ENCODE data around the gene REM1.
"Not testable (repeated sequence)": the region's sequence is repeated elsewhere in the genome, so short reads cannot be mapped to it uniquely, and the experiment has no call there.

REM1 gene, protein sequence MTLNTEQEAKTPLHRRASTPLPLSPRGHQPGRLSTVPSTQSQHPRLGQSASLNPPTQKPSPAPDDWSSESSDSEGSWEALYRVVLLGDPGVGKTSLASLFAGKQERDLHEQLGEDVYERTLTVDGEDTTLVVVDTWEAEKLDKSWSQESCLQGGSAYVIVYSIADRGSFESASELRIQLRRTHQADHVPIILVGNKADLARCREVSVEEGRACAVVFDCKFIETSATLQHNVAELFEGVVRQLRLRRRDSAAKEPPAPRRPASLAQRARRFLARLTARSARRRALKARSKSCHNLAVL

DNA sequence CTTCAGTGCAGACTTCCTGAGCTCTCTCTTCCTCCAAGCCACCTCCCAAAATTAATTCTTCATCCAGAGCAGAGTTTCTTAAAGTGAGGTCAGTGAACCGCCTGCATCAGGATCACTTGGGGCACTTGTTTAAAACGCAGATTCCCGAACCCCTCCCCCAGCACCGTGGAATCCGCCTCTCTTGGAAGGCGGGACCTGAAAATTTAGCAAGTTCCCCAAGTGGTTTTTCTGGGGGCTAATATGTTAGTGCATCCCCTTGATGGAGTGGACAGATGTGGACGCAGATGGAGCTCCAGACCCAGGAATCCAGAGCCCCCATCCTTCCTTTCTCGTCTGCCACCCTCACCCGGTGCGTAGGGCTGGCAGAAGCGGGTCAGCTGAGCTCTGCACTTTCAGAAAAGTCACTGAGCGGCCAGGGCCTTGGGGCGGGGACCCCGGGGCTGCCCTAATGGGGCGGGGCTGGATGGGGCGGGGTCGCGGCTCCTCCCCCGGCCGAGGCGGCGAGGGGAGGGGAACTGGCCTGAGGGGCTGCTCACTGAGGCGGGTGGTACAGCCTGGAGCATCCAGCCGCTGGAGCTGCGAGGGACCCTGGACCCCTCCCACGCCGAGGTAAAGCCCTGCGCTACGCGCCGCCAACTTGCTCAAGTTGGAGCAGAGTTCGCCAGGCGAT, at the start of gene REM1, which contains the start of gene DEFB124:
REM1 (plus strand) TSS at position 531 of the 670 bp plus-strand sequence. CDS start 1,158 bp downstream, outside the sequence.
DEFB124 (minus strand) TSS at position 370 of the 670 bp plus-strand sequence. CDS start 2,114 bp downstream, outside the sequence.
- DNase-seq = no peak

GRCh38 chr20:31425797-31426196, 49.3 kb upstream of the REM1 start:
- DNase-seq = no peak

DNA sequence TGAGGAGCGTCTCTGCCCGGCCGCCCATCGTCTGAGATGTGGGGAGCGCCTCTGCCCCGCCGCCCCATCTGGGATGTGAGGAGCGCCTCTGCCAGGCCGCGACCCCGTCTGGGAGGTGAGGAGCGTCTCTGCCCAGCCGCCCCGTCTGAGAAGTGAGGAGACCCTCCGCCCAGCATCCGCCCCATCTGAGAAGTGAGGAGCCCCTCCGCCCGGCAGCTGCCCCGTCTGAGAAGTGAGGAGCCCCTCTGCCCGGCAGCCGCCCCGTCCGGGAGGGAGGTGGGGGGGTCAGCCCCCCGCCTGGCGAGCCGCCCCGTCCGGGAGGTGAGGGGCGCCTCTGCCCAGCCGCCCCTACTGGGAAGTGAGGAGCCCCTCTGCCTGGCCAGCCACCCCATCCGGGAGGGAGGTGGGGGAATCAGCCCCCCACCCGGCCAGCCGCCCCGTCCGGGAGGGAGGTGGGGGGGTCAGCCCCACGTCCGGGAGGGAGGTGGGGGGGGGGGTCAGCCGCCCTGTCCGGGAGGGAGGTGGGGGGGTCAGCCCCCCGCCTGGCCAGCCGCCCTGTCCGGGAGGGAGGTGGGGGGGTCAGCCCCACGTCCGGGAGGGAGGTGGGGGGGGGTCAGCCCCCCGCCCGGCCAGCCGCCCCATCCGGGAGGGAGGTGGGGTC, 48.1 kb upstream of the REM1 start:
- DNase-seq = not testable (repeated sequence)

DNA sequence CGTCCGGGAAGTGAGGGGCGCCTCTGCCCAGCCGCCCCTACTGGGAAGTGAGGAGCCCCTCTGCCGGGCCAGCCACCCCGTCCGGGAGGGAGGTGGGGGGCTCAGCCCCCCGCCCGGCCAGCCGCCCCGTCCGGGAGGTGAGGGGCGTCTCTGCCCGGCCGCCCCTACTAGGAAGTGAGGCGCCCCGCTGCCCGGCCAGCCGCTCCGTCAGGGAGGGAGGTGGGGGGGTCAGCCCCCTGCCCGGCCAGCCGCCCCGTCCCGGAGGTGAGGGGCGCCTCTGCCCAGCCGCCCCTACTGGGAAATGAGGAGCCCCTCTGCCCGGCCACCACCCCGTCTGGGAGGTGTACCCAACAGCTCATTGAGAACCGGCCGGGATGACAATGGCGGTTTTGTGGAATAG, 47.5 kb upstream of the REM1 start:
- DNase-seq = not testable (repeated sequence)

- no peak for DNase-seq
Observed at GRCh38 chr20:31430568-31431115, 44.4 kb upstream of the REM1 start.

- DNase-seq = no peak
Observed at GRCh38 chr20:31440012-31440659, 35.0 kb upstream of the REM1 start, which contains the start of gene DEFB123. TSS of gene DEFB123 (plus strand) at chr20:31440632. CDS start at chr20:31440699, 67 bp downstream.

DNA sequence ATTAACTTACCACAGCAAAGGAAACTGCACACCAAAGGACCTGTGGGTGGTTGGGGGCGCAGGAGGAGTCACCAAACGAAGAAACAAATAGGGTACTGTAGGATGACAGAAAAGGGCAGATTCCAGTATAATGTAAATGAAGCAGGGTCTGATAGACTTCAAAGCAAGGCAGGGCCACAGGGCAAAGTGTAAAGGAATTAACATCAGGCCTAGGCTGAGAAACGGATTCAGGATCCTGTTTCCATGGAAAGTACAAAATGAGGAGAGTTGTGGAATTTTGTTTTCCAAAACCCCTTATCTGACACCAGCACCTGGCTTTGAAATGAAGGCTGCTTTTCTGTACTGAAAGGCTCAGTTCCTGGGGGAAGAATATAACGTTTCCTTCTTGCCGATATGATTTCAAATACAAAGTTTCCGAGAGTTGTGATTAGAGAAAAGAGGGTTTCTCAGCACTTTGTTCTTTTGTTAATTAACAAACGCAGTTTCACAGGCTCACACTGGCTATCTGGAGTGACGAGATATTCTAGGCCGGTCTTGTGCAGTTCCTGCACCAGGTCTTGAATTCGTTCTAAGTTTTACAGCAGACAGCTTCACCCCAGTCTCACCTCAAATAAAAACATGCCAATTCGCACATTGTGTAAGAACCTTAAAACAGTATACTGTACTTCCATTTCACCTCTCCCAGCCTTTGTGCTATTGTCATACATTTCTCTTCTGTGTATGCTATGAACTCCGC, 28.8 kb upstream of the REM1 start:
- DNase-seq = no peak

- no peak for DNase-seq
Observed at GRCh38 chr20:31449511-31450414, 25.3 kb upstream of the REM1 start.

DNA sequence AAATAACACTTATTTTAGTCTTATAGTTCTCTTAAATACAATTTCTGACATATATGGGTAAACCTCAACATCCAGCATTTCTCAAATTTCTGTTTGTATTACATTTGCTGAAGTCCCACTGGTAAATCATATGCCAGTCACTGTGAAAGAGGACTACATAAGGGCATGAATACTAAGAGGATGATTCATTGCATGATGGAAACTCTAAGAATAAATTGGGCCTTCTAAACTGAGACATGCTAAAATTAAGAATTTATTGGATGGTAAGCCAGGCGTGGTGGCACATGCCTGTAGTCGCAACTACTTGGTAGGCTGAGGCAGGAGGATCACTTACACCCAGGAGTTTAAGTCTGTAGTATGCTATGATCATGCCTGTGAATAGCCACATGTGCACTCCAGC, 22.5 kb upstream of the REM1 start:
- DNase-seq = no peak

DNA sequence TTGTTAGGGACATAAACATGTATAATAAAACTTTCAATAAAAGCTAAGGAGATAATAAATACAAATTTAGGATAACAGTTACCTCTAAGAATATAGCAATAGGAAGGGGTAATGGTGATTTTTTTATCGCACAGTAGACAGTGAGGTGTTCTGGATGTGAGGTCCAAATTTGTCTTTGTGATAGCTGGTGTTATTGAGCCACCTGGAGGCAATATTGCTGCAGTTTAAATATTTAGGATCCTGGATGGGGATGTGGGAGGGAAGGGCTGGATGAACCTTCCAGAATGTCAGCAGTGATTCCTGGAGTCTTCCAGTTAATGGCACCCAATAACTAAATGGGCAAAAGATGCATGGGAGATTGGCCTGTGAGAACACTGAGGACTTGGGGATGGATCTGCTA, 20.7 kb upstream of the REM1 start:
- no peak for DNase-seq

- not testable (repeated sequence) for DNase-seq
Observed at GRCh38 chr20:31470946-31471345, 4.1 kb upstream of the REM1 start.

GRCh38 chr20:31472395-31473330, 2.4 kb upstream of the REM1 start:
- DNase-seq = no peak

DNA sequence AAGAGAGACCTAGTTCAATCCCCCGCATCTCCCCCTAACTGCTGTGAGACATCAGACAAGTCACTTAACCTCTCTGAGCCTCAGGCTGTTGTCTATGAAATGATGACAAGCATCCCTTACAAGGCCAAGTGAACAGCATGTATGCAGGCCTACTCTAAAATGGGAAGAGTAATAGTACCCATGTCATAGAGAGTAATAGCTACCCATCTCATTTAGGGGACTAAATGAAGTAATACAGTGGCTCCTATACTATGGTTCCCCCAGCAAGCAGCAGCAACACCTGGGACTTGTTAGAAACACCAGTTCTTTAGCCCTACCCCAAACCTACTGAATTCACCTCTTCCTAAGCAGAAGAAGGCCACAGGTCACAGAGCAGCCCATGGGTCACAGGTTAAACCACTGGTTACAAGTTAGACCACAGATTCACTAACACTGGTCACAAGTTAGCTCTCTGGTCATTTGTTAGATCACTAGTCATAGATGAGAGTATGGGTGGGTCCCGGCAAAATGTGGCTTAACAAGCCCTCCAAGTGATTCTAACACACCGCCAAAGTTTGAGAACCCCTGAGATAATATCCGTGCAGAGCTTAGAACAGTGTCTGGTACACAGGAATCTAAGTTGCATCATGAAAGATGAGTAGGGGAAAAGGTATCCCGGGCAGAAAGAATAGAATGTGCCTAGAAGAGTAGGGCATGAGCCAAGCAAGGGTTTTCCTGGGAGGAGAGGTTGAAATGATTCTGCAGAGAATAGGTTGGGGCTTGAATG, 1.6 kb upstream of the REM1 start:
- DNase-seq = no peak

DNA sequence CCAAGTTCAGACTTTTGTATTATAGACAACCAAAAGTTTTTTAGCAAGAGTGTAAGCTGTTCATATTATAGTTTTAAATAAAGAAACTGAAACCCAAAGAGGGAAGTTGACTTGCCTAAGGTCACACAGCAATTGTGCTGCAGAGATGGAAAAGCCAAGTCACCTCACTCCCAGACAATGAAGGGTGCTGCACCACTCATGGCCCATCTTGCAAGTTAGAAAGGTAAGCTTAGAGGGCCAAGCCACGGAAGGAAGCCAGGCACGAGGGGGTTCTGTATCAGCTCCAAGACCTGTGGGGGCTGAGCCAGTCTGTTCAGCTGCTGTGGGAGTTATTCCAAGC, 1.0 kb upstream of the REM1 start:
- no peak for DNase-seq

GRCh38 chr20:31475472-31476293, 595 bp downstream of the REM1 start:
- no peak for DNase-seq

DNA sequence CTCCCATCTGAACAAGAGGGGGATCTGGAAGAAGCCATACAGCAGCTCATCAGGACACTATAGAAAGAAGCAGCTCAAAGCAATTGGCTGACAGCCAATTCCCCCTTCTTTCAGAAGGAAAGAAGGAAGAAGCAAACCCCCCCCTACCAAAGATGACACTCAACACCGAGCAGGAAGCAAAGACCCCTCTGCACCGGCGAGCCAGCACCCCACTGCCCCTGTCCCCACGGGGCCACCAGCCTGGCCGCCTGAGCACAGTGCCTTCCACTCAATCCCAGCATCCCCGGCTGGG, 1.2 kb downstream of the REM1 start:
- DNase-seq = no peak

DNA sequence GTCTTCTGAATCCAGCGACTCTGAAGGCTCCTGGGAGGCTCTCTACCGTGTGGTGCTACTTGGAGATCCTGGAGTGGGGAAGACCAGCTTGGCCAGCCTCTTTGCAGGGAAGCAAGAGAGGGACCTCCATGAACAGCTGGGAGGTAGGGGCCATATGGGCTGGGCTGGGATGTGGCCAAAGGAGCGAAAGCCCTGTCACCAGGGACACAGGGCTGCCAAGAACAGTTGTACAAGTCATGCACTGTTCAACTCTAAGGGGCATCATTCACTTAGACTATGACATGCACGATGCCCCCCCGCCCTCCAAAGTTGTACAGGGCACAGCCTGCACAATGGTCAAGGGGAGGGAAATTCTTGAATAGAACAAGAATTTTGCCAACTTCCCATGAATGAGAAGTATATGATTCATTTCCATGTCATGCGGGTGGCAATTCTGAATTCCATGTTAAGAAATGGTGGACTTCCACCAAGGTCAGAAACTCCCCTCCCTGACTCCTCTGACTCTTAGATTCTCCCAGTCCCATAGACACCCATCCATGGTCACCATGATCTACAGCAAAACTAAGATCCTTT, 1.6 kb downstream of the REM1 start:
- no peak for DNase-seq

- DNase-seq = no peak
Observed at GRCh38 chr20:31484001-31484400, 8.9 kb downstream of the REM1 start.

All from NCI-H2107 (cell line).